Measurements from ENCODE around the gene C6orf47.

DNA sequence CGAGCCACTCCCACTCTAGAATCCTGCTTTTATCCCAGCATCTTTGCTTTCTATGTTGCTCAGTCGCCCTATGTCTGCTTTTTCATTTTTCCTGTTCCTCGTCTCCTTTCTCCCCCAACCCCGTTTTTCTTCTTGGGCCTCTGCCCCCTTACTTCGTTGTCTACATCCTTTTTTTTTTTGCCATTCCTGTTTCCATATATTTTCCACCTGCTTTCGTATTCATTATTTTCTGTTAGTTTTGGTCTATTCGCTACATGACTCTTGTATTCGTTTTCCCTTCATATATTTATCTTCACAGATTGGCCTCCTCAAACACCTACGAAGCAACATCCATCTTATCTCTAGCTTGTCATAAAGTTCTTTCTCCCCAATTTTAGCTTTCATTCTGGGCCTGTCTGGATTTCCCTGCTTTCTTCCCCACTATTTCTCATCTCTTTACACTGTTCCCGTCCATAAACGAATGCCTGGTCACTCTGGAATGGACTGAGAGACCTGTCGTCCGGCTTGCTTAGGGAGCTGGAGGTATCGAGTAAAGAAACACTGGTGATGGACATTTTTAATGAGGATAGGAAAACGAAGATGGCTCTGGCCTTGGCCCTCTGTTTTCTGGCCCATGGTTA, 39.1 kb downstream of the C6orf47 start:
- TF ChIP-seq, protein P1, sequence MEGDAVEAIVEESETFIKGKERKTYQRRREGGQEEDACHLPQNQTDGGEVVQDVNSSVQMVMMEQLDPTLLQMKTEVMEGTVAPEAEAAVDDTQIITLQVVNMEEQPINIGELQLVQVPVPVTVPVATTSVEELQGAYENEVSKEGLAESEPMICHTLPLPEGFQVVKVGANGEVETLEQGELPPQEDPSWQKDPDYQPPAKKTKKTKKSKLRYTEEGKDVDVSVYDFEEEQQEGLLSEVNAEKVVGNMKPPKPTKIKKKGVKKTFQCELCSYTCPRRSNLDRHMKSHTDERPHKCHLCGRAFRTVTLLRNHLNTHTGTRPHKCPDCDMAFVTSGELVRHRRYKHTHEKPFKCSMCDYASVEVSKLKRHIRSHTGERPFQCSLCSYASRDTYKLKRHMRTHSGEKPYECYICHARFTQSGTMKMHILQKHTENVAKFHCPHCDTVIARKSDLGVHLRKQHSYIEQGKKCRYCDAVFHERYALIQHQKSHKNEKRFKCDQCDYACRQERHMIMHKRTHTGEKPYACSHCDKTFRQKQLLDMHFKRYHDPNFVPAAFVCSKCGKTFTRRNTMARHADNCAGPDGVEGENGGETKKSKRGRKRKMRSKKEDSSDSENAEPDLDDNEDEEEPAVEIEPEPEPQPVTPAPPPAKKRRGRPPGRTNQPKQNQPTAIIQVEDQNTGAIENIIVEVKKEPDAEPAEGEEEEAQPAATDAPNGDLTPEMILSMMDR (conservative IDR thresholded peaks at IDR 0.05; ENCODE audit: low read length) = no peak
- no peak for TF ChIP-seq EZH2phosphoT487 (IDR thresholded peaks at IDR 0.05; ENCODE audit: borderline replicate concordance, low read depth, low read length)

Measured in OCI-LY7 (cell line).